PC-9 (cell line): ENCODE data around the gene LRRC72. TPM values are rescaled to one million over a fixed set of nuclear protein-coding genes. Genes with fewer than 3 reads are reported as not detected.

ENCODE experiments used
- BruUV-seq: library from RNA; stranded (reverse); fragments of 400-500 nt; replicated peaks from 2 replicates; lab custom pipeline; 2021; lab: Mats Ljungman, UMichigan
- CTCF ChIA-PET: fragments of 300-600 bp; sonication (Branson Sonifier 250); formaldehyde crosslinking; loops from one replicate; lab custom pipeline; 2022; ENCODE audit warnings: antibody characterized with exemption; lab: Charles Lee
- POLR2A ChIA-PET: fragments of 300-600 bp; sonication (Branson Sonifier 250); formaldehyde crosslinking; loops from one replicate; lab custom pipeline; 2022; ENCODE audit warnings: antibody characterized with exemption; ENCODE audit not compliant: unreplicated experiment; lab: Charles Lee
- DNase-seq, 2 experiments: peaks; one replicate each; pipeline versions ENCODE4 v3.0.0 to v3.0.0-alpha.2; 2015 to 2022; ENCODE audit warnings: mixed read lengths in 1 of 2
- H2AFZ ChIP-seq: fragments of 200-600 bp; sonication (generic); 2 replicates; pipeline ENCODE4 v1.8.1; 2017; ENCODE audit warnings: antibody characterized with exemption
- H3F3A ChIP-seq: fragments of 200-600 bp; sonication (generic); 2 replicates; pipeline ENCODE4 v1.8.1; 2017; ENCODE audit warnings: antibody characterized with exemption, mild to moderate bottlenecking, low read depth; ENCODE audit not compliant: insufficient read depth
- H3K27ac ChIP-seq: fragments of 200-600 bp; sonication (generic); 2 replicates; pipeline ENCODE4 v1.6.1; 2016; ENCODE audit warnings: mixed run types
- H3K27me3 ChIP-seq: fragments of 200-600 bp; sonication (generic); 2 replicates; pipeline ENCODE4 v1.6.1; 2016; ENCODE audit warnings: low read depth, mixed run types; ENCODE audit not compliant: insufficient read depth
- H3K36me3 ChIP-seq: fragments of 200-600 bp; sonication (generic); 2 replicates; pipeline ENCODE4 v1.6.1; 2016; ENCODE audit warnings: low read depth, mixed run types
- H3K4me1 ChIP-seq: fragments of 200-600 bp; sonication (generic); replicated peaks from 2 replicates; pipeline ENCODE4 v1.6.1; 2016; ENCODE audit warnings: mixed run types; ENCODE audit not compliant: insufficient read depth
- H3K4me2 ChIP-seq: fragments of 200-600 bp; sonication (generic); 2 replicates; pipeline ENCODE4 v1.6.1; 2017; ENCODE audit warnings: mixed run types
- H3K4me3 ChIP-seq: fragments of 200-600 bp; sonication (generic); 2 replicates; pipeline ENCODE4 v1.6.1; 2016; ENCODE audit warnings: mixed run types
- H3K79me2 ChIP-seq: fragments of 200-600 bp; sonication (generic); 2 replicates; pipeline ENCODE4 v1.6.1; 2017; ENCODE audit warnings: low read depth, mixed run types
- H3K9me2 ChIP-seq: fragments of 200-600 bp; sonication (generic); 2 replicates; pipeline ENCODE4 v1.8.1; 2017; ENCODE audit warnings: mild to moderate bottlenecking; ENCODE audit not compliant: insufficient read depth
- H3K9me3 ChIP-seq: fragments of 200-600 bp; sonication (generic); 2 replicates; pipeline ENCODE4 v1.8.1; 2016; ENCODE audit warnings: low read depth; ENCODE audit not compliant: insufficient read depth
- H4K20me1 ChIP-seq: fragments of 200-600 bp; sonication (generic); 2 replicates; pipeline ENCODE4 v1.8.1; 2017; ENCODE audit not compliant: insufficient read depth
- EZH2 ChIP-seq: fragments of 200-600 bp; sonication (generic); IDR thresholded peaks from 2 replicates; pipeline ENCODE4 v1.8.0; 2017; ENCODE audit warnings: antibody characterized with exemption, low read depth
- intact Hi-C: fragments of 100-400 bp; cut with micrococcal nuclease; formaldehyde crosslinking; loops from one replicate; pipeline ENCODE4 v1.10.0; 2022; ENCODE audit not compliant: unreplicated experiment
- total RNA-seq: library from RNA; stranded (reverse); gene quantifications from 2 replicates; pipeline ENCODE4 v1.2.3, GENCODE V29; 2021
- TF ChIP-seq, protein P1 (sequence below): fragments of 200-600 bp; sonication (generic); conservative IDR thresholded peaks from 2 replicates; pipeline ENCODE4 v1.6.1; 2017; ENCODE audit warnings: mixed run types, antibody characterized with exemption, mild to moderate bottlenecking, moderate library complexity

The LRRC72 gene
- total RNA-seq, 1 experiment from 2014 or later, result not detected

GRCh38 chr7:16524332-16524731 lies 2.3 kb upstream of the LRRC72 start:
- no peaks in the 10 kb centered on the region for H3K9me3 ChIP-seq
- no TSS peak for BruUV-seq
- DNase-seq, result no peak
- H3K9me2 ChIP-seq, result peaks cover 4% of the 10 kb centered on the region; the same call in 1 of the 2 replicates
- no peak for TF ChIP-seq EZH2
- TF ChIP-seq, protein P1, sequence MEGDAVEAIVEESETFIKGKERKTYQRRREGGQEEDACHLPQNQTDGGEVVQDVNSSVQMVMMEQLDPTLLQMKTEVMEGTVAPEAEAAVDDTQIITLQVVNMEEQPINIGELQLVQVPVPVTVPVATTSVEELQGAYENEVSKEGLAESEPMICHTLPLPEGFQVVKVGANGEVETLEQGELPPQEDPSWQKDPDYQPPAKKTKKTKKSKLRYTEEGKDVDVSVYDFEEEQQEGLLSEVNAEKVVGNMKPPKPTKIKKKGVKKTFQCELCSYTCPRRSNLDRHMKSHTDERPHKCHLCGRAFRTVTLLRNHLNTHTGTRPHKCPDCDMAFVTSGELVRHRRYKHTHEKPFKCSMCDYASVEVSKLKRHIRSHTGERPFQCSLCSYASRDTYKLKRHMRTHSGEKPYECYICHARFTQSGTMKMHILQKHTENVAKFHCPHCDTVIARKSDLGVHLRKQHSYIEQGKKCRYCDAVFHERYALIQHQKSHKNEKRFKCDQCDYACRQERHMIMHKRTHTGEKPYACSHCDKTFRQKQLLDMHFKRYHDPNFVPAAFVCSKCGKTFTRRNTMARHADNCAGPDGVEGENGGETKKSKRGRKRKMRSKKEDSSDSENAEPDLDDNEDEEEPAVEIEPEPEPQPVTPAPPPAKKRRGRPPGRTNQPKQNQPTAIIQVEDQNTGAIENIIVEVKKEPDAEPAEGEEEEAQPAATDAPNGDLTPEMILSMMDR, result no peak
- no peaks in the 10 kb centered on the region for H3K36me3 ChIP-seq
- H3K27me3 ChIP-seq, result no peaks in the 10 kb centered on the region
- no peak overlapping the region for H2AFZ ChIP-seq
- no peak overlapping the region for H3K4me2 ChIP-seq
- ChIA-PET POLR2A (no interaction called here), CTCF (no interaction called here)
- intact Hi-C loops, result no loop called here
- H3K27ac ChIP-seq, result no peak overlapping the region
- no peaks in the 10 kb centered on the region for H4K20me1 ChIP-seq
- H3K4me1 ChIP-seq, result peaks cover 7% of the 10 kb centered on the region
- H3F3A ChIP-seq, result no peaks in the 10 kb centered on the region
- H3K4me3 ChIP-seq, result no peak overlapping the region
- H3K79me2 ChIP-seq, result no peaks in the 10 kb centered on the region

DNA sequence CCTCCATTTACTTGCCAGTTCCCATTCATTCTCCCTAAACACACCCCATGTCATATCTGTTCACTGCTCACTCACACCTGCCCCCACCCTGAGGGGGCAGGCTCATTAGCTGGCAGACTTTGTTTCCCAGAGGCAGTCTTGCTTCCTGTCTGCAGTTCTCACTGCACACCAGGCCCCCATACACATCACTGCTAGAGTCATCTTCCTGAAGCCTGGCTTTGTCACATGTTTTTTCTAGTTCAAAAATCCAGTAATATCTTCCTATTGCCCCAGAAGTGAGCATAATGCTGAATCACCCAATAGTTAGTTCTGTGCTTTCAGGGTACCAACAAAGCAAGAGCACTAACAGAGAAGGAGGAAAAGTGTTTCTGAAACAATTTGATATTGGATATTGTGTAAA lies 1.9 kb downstream of the LRRC72 start:
- CTCF ChIA-PET, result no interaction called here
- H4K20me1 ChIP-seq, result no peaks in the 10 kb centered on the region
- H3K27ac ChIP-seq, result no peak overlapping the region
- H3K79me2 ChIP-seq, result no peaks in the 10 kb centered on the region
- no peaks in the 10 kb centered on the region for H3K27me3 ChIP-seq
- no peaks in the 10 kb centered on the region for H3K9me2 ChIP-seq
- no TSS peak for BruUV-seq
- H3K9me3 ChIP-seq, result no peaks in the 10 kb centered on the region; the same call in 1 of the 2 replicates
- no peaks in the 10 kb centered on the region for H3F3A ChIP-seq
- intact Hi-C loops, result no loop called here
- H3K36me3 ChIP-seq, result no peaks in the 10 kb centered on the region
- DNase-seq, result no peak
- no peak overlapping the region for H3K4me3 ChIP-seq
- no peak overlapping the region for H3K4me2 ChIP-seq
- H3K4me1 ChIP-seq, result peaks cover 7% of the 10 kb centered on the region
- POLR2A ChIA-PET, result interaction anchor here (0.6 kb wide), 1 partner anchor 186 kb away, joined by 6 read pairs; no protein-coding TSS in a partner anchor
- no peak overlapping the region for H2AFZ ChIP-seq
- TF ChIP-seq, protein P1, result no peak
- no peak for TF ChIP-seq EZH2

DNA sequence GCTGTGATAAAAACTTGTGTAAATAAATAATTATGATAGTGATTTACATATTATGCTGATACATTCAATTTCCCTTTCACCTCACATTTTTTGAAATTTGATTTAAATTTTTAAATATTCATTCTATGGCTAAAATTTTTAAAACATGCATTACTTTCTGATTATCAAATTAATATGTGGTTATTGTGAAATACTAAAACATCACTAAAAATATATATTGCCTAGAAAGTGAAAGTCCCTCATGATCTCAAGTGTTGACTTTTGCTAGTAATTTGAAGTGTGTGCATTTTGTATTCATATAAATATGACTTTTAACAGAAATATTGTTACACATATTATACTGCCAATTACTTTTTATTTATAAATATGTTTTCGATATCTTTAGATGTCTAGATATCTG lies 3.1 kb downstream of the LRRC72 start:
- no peaks in the 10 kb centered on the region for H3K9me2 ChIP-seq
- ChIA-PET POLR2A (no interaction called here), CTCF (no interaction called here)
- H3K36me3 ChIP-seq, result no peaks in the 10 kb centered on the region
- TF ChIP-seq, protein P1, result no peak
- TF ChIP-seq EZH2, result no peak
- BruUV-seq, result no TSS peak
- H3K27me3 ChIP-seq, result no peaks in the 10 kb centered on the region
- intact Hi-C loops, result no loop called here
- H3K79me2 ChIP-seq, result no peaks in the 10 kb centered on the region
- H2AFZ ChIP-seq, result no peak overlapping the region
- DNase-seq, result no peak
- no peaks in the 10 kb centered on the region; the same call in 1 of the 2 replicates for H3K9me3 ChIP-seq
- peaks cover 2% of the 10 kb centered on the region for H3K4me1 ChIP-seq
- H3F3A ChIP-seq, result no peaks in the 10 kb centered on the region
- no peak overlapping the region for H3K27ac ChIP-seq
- no peak overlapping the region for H3K4me2 ChIP-seq
- no peaks in the 10 kb centered on the region for H4K20me1 ChIP-seq
- no peak overlapping the region for H3K4me3 ChIP-seq
